Left cardiac atrium (tissue), 4 donors: ENCODE data around the gene GPR15. TPM values are rescaled to one million over a fixed set of nuclear protein-coding genes. Genes with fewer than 3 reads are reported as not detected.
A peak's percentile ranks its signal among the peaks of the same experiment; 100 is the strongest.

Source experiments
- ATAC-seq, 2 donors: fragments of 200-7000 bp; cut with Tn5 transposase; one replicate each; pipeline ENCODE4 v1.9.1; 2020; ENCODE audit warnings: mild to moderate bottlenecking in 2 of 2, moderate library complexity in 2 of 2
- DNase-seq: peaks from one replicate; pipeline ENCODE4 v3.0.0-alpha.2; 2020
- intact Hi-C, 2 donors: fragments of 100-400 bp; cut with DNase I; formaldehyde crosslinking; loops; one replicate each; pipeline versions ENCODE4 v1.14.1 to v1.15.1; 2022 to 2023
- long read RNA-seq: library from polyadenylated mRNA; unstranded; transcript quantifications from one replicate; pipeline ENCODE4 v2.0.0, GENCODE V29; 2021
- total RNA-seq, 2 donors: library from RNA; stranded (reverse); fragmentation: NEBNext Ultra II Directional; extraction: Animal tissue kit (Norgen Biotek cat#: 25700); gene quantifications; one replicate each; pipeline ENCODE4 v1.2.1, GENCODE V29; 2021
- donor health status: DM: no; HTN: yes; CAD: no.
- donor health status: DM: no; HTN: yes; CAD: no; lungs with severe emphysema.
- donor health status: DM: yes; HTN: yes; CAD: no.
- donor health status: Dilated cardiomyopathy.

Gene GPR15
- total RNA-seq = under 1 TPM in 1 of 2 donors, not detected in 1; 0.24 TPM
- long read RNA-seq = 0 reads

- intact Hi-C loops = no loop called here
- DNase-seq (no peak), ATAC-seq (no peak)
Observed at GRCh38 chr3:98531622-98532274, at the start of gene GPR15. TSS of gene GPR15 (plus strand) at chr3:98531978. CDS start at chr3:98532034, 56 bp downstream.

- ATAC-seq (no peak), DNase-seq (no peak)
- intact Hi-C loops = no loop called here
Observed at GRCh38 chr3:98482717-98483482, 48.9 kb upstream of the GPR15 start.

- DNase-seq (no peak), ATAC-seq (no peak)
- intact Hi-C loops = no loop called here
Observed at GRCh38 chr3:98483626-98484025, 48.2 kb upstream of the GPR15 start.

- ATAC-seq (no peak), DNase-seq (no peak)
- intact Hi-C loops = no loop called here
Observed at GRCh38 chr3:98497381-98497780, 34.4 kb upstream of the GPR15 start, which contains the start of gene OR5K2. TSS of gene OR5K2 (plus strand) at chr3:98497681. CDS start at chr3:98497681, 0 bp downstream.

GRCh38 chr3:98500019-98500418 lies 31.8 kb upstream of the GPR15 start:
- no peak for ATAC-seq

GRCh38 chr3:98501270-98501669 lies 30.5 kb upstream of the GPR15 start:
- intact Hi-C loops = no loop called here

More at GRCh38 chr3:98500019-98500418, 31.8 kb upstream of the GPR15 start:
- intact Hi-C loops = no loop called here
- DNase-seq = no peak

GRCh38 chr3:98501863-98502576 lies 29.8 kb upstream of the GPR15 start:
- intact Hi-C loops = no loop called here
- DNase-seq (no peak), ATAC-seq (no peak)

More at GRCh38 chr3:98501270-98501669, 30.5 kb upstream of the GPR15 start:
- ATAC-seq (no peak), DNase-seq (no peak)

- intact Hi-C loops = no loop called here
- DNase-seq = no peak
- no peak for ATAC-seq
Observed at GRCh38 chr3:98504539-98504938, 27.2 kb upstream of the GPR15 start.

GRCh38 chr3:98508582-98508981 lies 23.2 kb upstream of the GPR15 start:
- intact Hi-C loops = no loop called here
- DNase-seq (no peak), ATAC-seq (no peak)

GRCh38 chr3:98512576-98512975 lies 19.2 kb upstream of the GPR15 start:
- DNase-seq (no peak), ATAC-seq (no peak)
- intact Hi-C loops = no loop called here

- intact Hi-C loops = no loop called here
- ATAC-seq = peak in 1 of 2 donors; percentile 80
Observed at GRCh38 chr3:98513091-98513511, 18.7 kb upstream of the GPR15 start.

GRCh38 chr3:98513736-98514135 lies 18.0 kb upstream of the GPR15 start:
- ATAC-seq (no peak), DNase-seq (no peak)
- intact Hi-C loops = no loop called here

More at GRCh38 chr3:98513091-98513511, 18.7 kb upstream of the GPR15 start:
- peak; percentile 18 for DNase-seq

GRCh38 chr3:98514948-98515347 lies 16.8 kb upstream of the GPR15 start:
- no peak for ATAC-seq
- intact Hi-C loops = no loop called here
- no peak for DNase-seq

- no peak for DNase-seq
- intact Hi-C loops = no loop called here
- ATAC-seq = no peak
Observed at GRCh38 chr3:98518816-98519215, 13.0 kb upstream of the GPR15 start.

- intact Hi-C loops = no loop called here
- no peak for ATAC-seq
- DNase-seq = no peak
Observed at GRCh38 chr3:98519351-98519750, 12.4 kb upstream of the GPR15 start.

GRCh38 chr3:98521897-98522543 lies 9.8 kb upstream of the GPR15 start:
- ATAC-seq = peak; percentile 50 to 78

GRCh38 chr3:98522544-98523281 lies 9.1 kb upstream of the GPR15 start, which contains the start of gene CLDND1:
TSS of gene CLDND1 (minus strand) at chr3:98522902. CDS start at chr3:98521424, 1,478 bp downstream.
- peak; percentile 99 to 100 for ATAC-seq
- intact Hi-C loops = loop anchor here in 1 of 2 donors (10.0 kb wide), 2 partner anchors 72 to 372 kb away; partner anchors contain the start of gene CPOX

More at GRCh38 chr3:98521897-98522543, 9.8 kb upstream of the GPR15 start:
- peak; percentile 36 for DNase-seq
- intact Hi-C loops = loop anchor here in 1 of 2 donors (10.0 kb wide), 2 partner anchors 73 to 373 kb away; partner anchors contain the start of gene CPOX

GRCh38 chr3:98525494-98525893 lies 6.3 kb upstream of the GPR15 start:
- DNase-seq (no peak), ATAC-seq (no peak)
- intact Hi-C loops = loop anchor here in 1 of 2 donors (10.0 kb wide), 2 partner anchors 69 to 369 kb away; partner anchors contain the start of gene CPOX

More at GRCh38 chr3:98522544-98523281, 9.1 kb upstream of the GPR15 start, which contains the start of gene CLDND1:
- peak; percentile 98 for DNase-seq
